Brain pericyte (primary cell): ENCODE results near the gene SKAP1.
"Not testable (repeated sequence)": the region's sequence is repeated elsewhere in the genome, so short reads cannot be mapped to it uniquely, and the experiment has no call there.

ENCODE experiments used
- DNase-seq: peaks from one replicate; pipeline ENCODE4 v3.0.0-alpha.2; 2012; ENCODE audit warnings: low read depth, low spot score

Gene SKAP1

GRCh38 chr17:48373130-48373830, 56.7 kb downstream of the SKAP1 start:
- no peak for DNase-seq

DNA sequence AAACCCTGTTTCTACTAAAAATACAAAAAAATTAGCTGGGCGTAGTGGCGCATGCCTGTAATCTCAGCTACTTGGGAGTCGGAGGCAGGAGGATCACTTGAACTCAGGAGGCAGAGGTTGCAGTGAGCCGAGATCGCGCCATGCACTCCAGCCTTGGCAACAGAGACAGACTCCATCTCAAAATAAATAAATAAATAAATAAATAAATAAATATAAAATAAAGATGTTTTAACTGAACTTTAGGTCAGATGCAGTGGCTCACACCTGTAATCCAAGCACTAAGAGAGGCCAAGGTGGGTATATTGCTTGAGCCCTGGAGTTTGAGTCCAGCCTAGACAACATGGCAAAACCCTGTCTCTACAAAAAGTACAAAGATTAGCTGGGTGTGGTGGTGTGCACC, 61.0 kb downstream of the SKAP1 start:
- not testable (repeated sequence) for DNase-seq

DNA sequence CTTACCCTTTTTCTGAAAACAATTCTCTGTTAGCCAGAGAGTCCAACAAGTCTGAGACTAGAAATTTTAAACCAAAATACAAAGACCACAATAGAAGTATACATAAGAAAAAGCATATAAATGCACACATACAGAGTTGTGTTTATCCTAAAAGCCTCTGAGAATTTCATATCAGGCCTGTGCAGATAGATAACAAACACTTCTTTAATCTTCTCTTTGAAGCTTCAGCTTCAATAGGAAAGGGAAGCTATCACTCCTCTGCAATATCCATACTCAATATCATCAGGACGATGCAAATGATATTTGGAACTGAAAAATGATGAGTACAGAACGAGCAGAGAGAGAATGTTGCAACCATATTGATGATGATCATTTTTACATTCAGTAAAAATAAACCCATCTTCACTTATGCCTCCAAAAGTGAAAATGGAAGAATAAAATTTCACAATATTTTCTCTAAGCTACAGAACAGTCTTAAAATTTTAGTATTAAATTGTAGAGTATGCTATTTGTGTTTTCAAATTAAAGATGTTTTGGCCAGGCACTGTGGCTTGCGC, 61.6 kb downstream of the SKAP1 start:
- DNase-seq: no peak

DNA sequence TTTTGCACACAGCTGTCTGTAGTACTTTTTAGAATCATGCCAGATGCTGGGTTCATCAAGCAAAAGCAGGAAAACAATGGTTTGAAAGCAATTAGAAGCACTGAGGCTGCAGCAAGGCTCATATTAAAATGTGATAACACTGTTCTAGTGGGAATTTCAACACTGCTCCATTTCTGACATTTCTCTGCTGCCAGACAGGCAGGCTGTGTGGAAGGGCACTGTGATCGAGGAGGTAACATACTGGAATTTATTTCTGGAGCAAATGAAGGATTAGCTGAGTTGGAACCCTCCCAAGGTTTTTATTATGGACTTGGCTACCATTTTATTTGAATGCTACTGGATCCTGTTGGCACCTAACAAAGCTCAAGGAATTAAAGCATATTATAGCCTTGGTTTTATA, 66.9 kb downstream of the SKAP1 start:
- DNase-seq: no peak

DNA sequence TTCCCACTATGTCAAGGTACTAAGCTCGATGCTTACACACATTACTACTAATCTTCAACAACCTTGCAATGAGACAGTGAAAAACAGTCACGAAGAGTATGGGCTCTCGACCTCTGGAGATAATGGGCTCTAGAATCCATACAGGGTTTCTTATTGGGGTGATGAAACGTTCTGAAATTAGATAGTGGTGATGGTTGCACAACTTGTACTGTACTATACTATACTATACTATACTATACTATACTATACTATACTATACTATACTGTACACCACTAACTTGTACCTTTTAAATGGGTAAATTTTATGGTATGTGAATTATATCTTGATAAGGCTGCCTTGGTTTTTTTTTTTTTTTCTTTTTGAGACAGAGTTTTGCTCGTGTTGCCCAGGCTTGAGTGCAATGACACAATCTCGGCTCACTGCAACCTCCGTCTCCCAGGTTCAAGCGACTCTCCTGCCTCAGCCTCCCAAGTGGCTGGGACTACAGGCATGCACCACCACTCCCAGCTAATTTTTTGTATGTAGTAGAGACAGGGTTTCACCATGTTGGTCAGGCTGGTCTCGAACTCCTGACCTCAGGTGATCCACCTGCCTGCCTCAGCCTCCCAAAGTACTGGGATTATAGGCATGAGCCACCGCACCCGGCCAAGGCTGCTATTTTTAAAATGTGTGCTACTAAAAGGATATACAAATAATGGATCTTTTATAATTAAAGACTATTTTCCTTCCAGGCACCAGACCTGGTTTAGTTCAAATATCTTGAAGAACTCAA, 69.0 kb downstream of the SKAP1 start:
- not testable (repeated sequence) for DNase-seq

DNA sequence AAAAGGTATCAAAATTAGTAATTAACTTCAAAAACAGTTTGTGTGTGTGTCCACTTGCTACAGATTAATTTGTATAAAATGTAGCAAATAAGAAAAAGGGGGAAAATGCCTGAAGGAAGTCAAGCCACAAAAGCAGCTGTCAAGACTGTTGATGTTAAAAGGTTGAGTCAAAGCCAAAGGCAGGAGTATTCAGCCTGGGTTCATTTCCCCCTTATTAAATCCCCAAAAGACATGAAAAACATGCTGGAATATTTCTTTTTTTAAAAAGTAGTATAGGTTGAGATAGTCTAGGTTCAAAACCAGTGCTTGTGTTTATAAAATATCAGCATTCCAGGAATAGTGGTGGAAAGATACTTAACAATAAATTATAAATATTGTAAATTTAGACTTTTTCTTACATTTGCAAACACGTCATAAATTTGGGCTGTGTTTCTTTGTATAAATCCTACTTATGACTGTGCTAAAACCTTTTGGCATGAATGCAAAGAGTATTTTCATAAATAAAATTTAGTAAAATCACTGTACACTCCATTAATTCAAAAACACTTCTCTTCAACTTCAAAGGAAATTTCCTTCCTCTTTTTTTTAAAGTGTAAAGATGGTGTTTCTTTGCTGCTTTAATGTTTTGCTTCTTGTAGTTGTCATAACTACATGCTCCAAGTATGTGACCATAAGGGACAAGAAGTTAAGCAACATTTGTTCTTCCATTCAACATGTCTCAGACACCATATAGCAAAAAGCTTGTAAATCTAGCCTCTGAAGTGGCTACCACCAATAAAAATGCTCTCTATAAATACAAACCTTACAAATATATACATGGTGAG, 72.0 kb downstream of the SKAP1 start:
- no peak for DNase-seq

DNA sequence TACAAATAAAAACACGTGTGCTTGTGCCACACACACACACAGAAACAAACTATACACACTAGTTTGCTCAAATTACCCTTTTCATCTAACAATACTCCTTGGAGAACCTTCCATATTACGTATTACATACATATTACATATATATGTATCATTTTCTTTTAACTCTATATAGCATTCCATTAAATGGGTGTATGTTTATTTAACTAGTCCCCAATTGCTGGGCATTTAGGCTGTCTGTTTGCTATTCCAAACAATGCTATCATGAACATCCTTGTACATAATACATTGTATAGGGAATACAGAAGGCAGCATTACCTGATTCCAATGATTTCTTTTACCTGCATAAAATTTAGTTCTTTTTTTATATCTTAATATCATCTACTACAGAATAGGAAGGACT, 73.1 kb downstream of the SKAP1 start:
- DNase-seq: no peak

DNA sequence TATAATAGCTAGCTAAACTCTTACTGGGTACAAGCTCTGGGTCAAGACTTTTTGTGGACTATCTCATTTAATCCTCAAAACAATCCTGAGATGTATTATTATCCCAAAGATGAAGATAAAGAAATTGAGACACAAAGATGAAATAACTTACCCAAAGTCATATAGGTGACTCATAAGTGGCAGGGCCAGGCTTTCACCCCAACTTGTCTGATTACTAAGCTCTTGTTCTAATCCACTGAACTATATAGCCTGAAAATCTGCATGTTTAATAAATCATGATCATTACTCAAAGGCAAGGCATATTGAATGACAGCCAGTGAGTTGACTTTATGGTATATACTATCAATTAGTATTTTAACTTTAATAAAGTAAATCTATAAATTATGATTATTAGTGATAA, 77.4 kb downstream of the SKAP1 start:
- DNase-seq: no peak

DNA sequence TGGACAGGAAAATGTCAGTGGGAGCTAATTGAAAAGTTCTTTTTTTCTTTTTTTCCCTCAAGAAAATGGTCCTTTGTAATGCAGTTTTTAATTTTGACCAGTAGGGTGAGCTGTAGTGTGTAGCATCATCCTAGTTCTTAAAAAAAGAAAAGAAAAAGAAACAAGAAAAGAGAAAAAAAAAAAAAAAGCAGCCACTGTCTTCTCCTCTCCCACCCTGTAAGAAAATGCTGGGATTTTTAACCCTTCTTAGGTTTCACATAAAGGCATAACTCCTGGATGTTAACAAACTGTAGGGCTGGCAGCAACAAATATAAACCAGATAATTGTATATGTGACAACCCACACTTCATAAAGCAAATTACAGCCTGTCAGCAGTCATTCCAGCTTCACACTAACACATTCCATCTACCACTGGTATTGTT, 78.1 kb downstream of the SKAP1 start:
- no peak for DNase-seq

GRCh38 chr17:48348352-48348751, 81.7 kb downstream of the SKAP1 start:
- DNase-seq: no peak

DNA sequence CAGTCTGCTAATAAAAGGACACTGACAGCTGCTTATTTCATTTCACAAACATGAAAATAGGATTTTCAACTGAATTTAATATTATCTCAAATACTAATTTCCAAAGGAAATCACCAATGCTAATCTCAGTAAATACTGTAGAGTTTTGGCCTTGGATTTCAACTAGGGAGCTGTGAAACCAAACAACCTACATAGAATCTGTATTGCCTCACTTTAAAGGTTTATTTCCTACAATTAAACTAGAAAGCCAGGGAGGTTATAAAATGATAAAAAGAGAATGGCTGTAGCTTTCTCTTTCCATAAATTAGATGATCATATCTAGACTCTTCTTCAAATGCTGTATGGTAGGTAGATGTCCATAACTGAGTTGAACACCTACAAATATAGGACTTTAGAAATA, 82.8 kb downstream of the SKAP1 start:
- DNase-seq: no peak

DNA sequence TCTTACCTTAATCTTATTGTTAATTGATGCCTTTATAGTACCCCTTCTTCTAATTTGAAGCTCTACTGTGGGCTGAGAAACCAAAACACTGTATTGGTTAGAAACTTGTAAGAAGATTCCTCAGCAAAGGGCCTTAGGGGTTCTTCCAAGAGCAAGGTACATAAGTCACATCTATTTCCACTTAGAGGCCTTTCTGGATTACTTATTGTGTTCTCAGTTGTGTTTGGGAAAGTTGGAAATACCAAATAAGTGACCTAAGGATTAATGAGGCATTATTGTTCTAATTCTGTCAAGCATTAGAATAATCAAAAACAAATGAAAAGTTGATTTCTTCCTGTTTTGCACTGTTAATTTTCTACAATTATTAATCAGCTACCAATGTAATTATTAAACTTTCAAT, 85.8 kb downstream of the SKAP1 start:
- DNase-seq: no peak

GRCh38 chr17:48340916-48341315, 89.1 kb downstream of the SKAP1 start:
- DNase-seq: no peak

DNA sequence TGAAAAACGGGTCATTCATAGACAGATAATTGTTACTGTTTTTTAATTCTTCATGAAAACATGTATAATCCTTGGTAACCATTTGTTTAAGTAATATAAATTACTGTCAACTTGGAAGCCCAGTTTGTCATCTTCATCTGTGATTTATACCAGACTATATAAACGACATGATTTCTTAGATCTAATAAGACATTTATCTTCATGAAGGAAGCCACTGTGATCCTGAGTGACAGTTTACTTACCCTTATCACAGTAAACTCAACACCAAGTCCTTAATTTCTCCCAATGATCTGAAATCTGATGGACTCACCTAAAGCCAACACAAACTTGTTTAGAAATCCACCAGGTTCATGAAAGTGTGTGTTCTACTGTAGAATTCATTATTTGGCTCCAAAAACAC, 91.3 kb downstream of the SKAP1 start:
- DNase-seq: no peak

GRCh38 chr17:48337903-48338302, 92.1 kb downstream of the SKAP1 start:
- DNase-seq: not testable (repeated sequence)

GRCh38 chr17:48336986-48337385, 93.0 kb downstream of the SKAP1 start:
- DNase-seq: no peak

DNA sequence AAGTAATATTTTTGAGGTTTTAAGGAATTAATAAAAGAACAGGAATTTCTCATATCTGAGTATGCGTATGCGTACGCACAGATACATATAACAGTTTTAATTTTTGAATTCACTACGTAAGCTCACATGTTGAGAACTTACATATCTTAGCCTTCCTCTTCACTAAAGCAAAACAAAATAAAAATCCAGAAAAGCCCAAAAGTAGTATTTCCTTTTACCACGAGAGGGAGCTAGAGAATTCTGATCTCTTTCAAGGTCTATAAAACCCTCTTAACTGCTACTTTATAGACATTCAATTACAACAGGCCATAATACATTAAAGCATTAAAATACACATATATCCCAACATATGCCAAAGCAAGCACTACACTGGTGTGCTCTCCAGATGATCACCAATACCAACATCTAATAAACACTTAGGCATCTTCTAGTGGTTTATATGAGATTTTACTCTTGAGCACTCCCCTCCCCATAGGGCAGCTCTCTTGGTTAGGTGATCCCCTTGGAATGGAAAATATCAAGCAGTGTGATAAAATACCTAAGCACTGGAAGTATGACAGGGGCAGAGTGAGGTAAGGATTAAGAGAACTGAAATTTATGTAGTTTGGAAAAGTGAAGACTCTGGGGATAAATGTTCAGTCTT, 94.0 kb downstream of the SKAP1 start:
- DNase-seq: no peak

GRCh38 chr17:48335146-48335784, 94.7 kb downstream of the SKAP1 start:
- DNase-seq: no peak

GRCh38 chr17:48333034-48333530, 96.9 kb downstream of the SKAP1 start:
- no peak for DNase-seq

GRCh38 chr17:48330887-48331286, 99.1 kb downstream of the SKAP1 start:
- no peak for DNase-seq

GRCh38 chr17:48330421-48330820, 99.6 kb downstream of the SKAP1 start:
- DNase-seq: no peak
